Right atrium auricular region (tissue), 2 donors: Measurements from ENCODE around the gene ZC3H11A. TPM values are rescaled to one million over a fixed set of nuclear protein-coding genes. Genes with fewer than 3 reads are reported as not detected.
"Not testable (repeated sequence)": the region's sequence is repeated elsewhere in the genome, so short reads cannot be mapped to it uniquely, and the experiment has no call there.

Source experiments
- DNase-seq: peaks from one replicate; pipeline ENCODE4 v3.0.0-alpha.2; 2019; ENCODE audit warnings: low spot score
- H3K27ac ChIP-seq, 2 donors: fragments of 200-600 bp; sonication (generic); 1 replicate in 1 of 2; 2 replicates in 1 of 2; pipeline ENCODE4 v1.5.1; 2016 to 2019
- H3K27me3 ChIP-seq, 2 donors: fragments of 200-600 bp; sonication (generic); one replicate each; pipeline versions ENCODE4 v1.5.1 to v1.6.0; 2017 to 2019
- H3K36me3 ChIP-seq: fragments of 200-600 bp; sonication (generic); one replicate; pipeline ENCODE4 v1.5.1; 2016
- H3K4me1 ChIP-seq, 2 donors: fragments of 200-600 bp; sonication (generic); one replicate each; pipeline versions ENCODE4 v1.5.1 to v1.6.0; 2017 to 2019
- H3K4me3 ChIP-seq, 2 donors: fragments of 200-600 bp; sonication (generic); 1 replicate in 1 of 2; 2 replicates in 1 of 2; pipeline ENCODE4 v1.5.1; 2017 to 2019; ENCODE audit warnings: mild to moderate bottlenecking in 1 of 2, moderate library complexity in 1 of 2
- H3K9me3 ChIP-seq, 2 donors: fragments of 200-600 bp; sonication (generic); one replicate each; pipeline ENCODE4 v1.5.1; 2019
- total RNA-seq, 2 donors: library from RNA; depleted of rRNA; stranded (reverse); fragments of >200 nt; gene quantifications; one replicate each; pipeline ENCODE4 v1.1.0, GENCODE V29; 2016
- TF ChIP-seq, protein P1 (sequence below), 2 donors: fragments of 200-600 bp; sonication (generic); IDR thresholded peaks; one replicate each; pipeline ENCODE4 v1.5.1; 2019; ENCODE audit warnings: antibody characterized with exemption in 2 of 2

ZC3H11A gene
- total RNA-seq, 2 donors from 2014 or later: 53.1 to 56.0 TPM

DNA sequence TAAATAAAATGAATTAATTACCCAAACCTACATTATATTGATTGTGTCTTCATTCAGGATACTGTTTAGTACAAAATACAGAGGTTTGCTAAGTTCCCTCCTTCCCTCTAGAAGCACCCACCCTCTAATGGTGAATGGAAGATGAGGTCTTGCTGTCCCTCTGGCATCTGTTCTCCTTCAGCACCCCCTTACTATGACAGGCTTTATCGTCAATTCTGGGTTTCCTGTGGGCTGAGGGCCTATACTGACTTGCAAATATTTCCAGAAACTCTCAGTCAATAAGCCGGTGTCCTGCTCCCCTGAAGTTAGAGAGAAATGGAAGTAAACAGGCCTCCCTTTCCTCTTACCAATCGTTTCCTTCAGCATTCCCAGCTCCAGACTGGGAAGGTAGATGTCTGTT, 17.3 kb upstream of the ZC3H11A start:
- no peaks in the 10 kb centered on the region for H3K36me3 ChIP-seq
- H3K9me3 ChIP-seq: no peaks in the 10 kb centered on the region
- H3K4me1 ChIP-seq: no peaks in the 10 kb centered on the region
- H3K27me3 ChIP-seq: no peaks in the 10 kb centered on the region
- TF ChIP-seq, protein P1, sequence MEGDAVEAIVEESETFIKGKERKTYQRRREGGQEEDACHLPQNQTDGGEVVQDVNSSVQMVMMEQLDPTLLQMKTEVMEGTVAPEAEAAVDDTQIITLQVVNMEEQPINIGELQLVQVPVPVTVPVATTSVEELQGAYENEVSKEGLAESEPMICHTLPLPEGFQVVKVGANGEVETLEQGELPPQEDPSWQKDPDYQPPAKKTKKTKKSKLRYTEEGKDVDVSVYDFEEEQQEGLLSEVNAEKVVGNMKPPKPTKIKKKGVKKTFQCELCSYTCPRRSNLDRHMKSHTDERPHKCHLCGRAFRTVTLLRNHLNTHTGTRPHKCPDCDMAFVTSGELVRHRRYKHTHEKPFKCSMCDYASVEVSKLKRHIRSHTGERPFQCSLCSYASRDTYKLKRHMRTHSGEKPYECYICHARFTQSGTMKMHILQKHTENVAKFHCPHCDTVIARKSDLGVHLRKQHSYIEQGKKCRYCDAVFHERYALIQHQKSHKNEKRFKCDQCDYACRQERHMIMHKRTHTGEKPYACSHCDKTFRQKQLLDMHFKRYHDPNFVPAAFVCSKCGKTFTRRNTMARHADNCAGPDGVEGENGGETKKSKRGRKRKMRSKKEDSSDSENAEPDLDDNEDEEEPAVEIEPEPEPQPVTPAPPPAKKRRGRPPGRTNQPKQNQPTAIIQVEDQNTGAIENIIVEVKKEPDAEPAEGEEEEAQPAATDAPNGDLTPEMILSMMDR (IDR thresholded peaks at IDR 0.05): no peak
- no peak overlapping the region for H3K4me3 ChIP-seq
- no peak overlapping the region for H3K27ac ChIP-seq
- no peak for DNase-seq

DNA sequence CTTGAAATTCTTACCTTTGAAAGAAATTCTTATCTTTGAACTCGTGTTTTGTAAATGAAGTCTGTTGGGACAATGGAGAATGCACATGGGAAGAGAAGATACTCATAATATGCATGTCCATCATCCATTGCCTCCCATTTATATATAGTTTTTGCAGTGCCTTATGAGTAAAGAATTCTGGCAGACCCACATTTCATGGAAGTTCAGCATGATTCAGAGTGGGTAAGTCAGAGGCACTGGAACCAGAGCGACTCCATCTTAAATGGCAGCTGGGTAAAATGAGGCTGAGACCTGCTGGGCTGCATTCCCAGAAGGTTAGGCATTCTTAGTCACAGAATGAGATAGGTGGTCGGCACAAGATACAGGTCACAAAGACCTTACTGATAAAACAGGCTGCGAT, 16.6 kb upstream of the ZC3H11A start:
- no peaks in the 10 kb centered on the region for H3K9me3 ChIP-seq
- TF ChIP-seq, protein P1 (IDR thresholded peaks at IDR 0.05): no peak
- H3K4me3 ChIP-seq: no peak overlapping the region
- H3K4me1 ChIP-seq: no peaks in the 10 kb centered on the region
- DNase-seq: no peak
- no peaks in the 10 kb centered on the region for H3K36me3 ChIP-seq
- H3K27me3 ChIP-seq: no peaks in the 10 kb centered on the region
- no peak overlapping the region for H3K27ac ChIP-seq

- no peak for DNase-seq
- no peaks in the 10 kb centered on the region for H3K36me3 ChIP-seq
These were observed 13.5 kb upstream of the ZC3H11A start for GRCh38 chr1:203781962-203782361.

DNA sequence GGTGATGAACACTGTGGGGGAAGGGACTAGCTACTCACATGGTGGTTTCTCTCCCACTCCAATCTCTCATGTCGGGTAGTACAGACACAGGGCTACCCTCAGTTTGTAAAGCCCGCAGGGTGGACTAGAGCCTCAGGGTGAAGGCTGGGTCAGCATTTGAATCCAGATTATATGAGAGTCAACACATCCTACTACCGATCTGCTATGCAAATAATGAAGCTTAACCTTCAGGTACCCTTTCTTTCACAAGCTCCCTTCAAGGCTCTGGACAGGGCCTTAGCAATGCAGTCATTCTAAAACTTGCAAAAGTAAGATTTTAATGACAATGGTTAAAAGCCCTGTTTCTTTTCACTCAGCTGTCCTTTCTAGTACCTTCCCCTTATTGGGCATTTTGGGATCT, 5.5 kb upstream of the ZC3H11A start:
- Histone ChIP-seq H3K4me3 (no peak overlapping the region), H3K36me3 (no peaks in the 10 kb centered on the region), H3K4me1 (peaks cover 0 to 3% of the 10 kb centered on the region in 2 donors), H3K27me3 (no peaks in the 10 kb centered on the region), H3K27ac (no peak overlapping the region), H3K9me3 (no peaks in the 10 kb centered on the region)
- DNase-seq: no peak
- TF ChIP-seq, protein P1 (IDR thresholded peaks at IDR 0.05): no peak

More at GRCh38 chr1:203781962-203782361, 13.5 kb upstream of the ZC3H11A start:
- Histone ChIP-seq H3K9me3 (no peaks in the 10 kb centered on the region), H3K27me3 (no peaks in the 10 kb centered on the region), H3K4me3 (no peak overlapping the region), H3K27ac (no peak overlapping the region), H3K4me1 (no peaks in the 10 kb centered on the region)
- TF ChIP-seq, protein P1 (IDR thresholded peaks at IDR 0.05): no peak

DNA sequence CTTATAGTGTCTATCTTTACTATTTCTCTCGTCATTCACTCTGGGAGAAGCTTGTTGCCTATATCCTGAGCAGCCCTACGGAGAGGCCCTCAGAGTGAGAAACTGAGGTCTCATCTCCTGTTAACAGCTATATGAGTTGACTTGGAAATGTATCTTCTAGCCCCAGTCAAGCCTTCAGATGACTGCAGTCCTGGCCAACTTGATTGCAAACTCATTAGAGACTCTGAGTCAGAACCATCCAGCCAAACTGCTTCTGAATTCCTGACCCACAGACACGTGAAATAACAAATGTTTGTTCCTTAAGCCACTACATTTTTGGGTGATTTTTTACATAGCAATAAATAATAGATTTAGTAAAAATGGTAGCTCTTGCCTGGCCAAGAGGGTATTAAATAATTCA, 3.9 kb upstream of the ZC3H11A start:
- Histone ChIP-seq H3K27ac (no peak overlapping the region), H3K27me3 (no peaks in the 10 kb centered on the region), H3K4me1 (peaks cover 0 to 6% of the 10 kb centered on the region in 2 donors), H3K9me3 (no peaks in the 10 kb centered on the region), H3K4me3 (no peak overlapping the region), H3K36me3 (no peaks in the 10 kb centered on the region)
- no peak for DNase-seq
- TF ChIP-seq, protein P1 (IDR thresholded peaks at IDR 0.05): no peak

DNA sequence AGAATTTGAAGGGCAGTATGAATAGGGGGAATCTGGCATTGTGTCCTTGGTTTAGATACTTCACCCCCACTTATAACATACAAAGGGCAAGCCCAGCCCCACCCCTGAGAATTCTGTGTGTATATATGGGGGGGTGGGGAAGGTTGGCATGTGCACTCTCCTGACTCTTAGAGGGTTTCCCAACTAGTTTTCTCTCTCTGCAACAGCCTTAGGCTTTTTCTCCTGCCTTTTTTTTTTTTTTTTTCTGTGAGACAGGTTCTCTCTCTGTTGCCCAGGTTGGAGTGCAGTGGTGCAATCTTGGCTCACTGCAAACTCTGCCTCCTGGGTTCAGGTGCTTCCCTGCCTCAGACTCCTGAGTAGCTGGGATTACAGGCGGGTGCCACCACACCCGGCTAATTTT, 2.9 kb upstream of the ZC3H11A start:
- no peak overlapping the region for H3K4me3 ChIP-seq
- TF ChIP-seq, protein P1 (IDR thresholded peaks at IDR 0.05): no peak
- H3K9me3 ChIP-seq: no peaks in the 10 kb centered on the region
- H3K4me1 ChIP-seq: peaks cover 0 to 16% of the 10 kb centered on the region in 2 donors
- no peaks in the 10 kb centered on the region for H3K27me3 ChIP-seq
- H3K36me3 ChIP-seq: no peaks in the 10 kb centered on the region
- no peak for DNase-seq
- H3K27ac ChIP-seq: no peak overlapping the region

- H3K9me3 ChIP-seq, H3K27ac ChIP-seq, H3K4me3 ChIP-seq, H3K36me3 ChIP-seq, DNase-seq, H3K27me3 ChIP-seq: not testable (repeated sequence)
- peaks cover 0 to 27% of the 10 kb centered on the region in 2 donors for H3K4me1 ChIP-seq
These were observed 1.9 kb upstream of the ZC3H11A start for GRCh38 chr1:203793561-203793960.
